ENCODE results near the gene RABGAP1.

Gene RABGAP1

DNA sequence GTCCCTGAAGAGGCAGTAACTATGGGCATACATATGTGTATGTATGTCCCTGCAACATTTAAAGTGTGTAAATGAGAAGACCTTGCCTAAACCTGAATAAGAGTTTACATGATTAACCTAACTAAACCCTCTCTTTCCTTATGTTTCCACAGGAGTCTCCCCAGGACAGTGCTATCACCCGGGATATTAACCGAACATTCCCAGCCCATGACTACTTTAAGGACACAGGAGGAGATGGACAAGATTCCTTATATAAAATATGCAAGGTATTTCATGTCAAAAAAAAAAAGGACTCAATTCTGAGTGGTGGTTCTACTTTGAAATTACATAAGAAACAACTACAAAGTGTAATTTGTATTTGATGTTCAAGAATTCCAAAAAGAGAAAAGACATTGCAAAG lies 124.4 kb downstream of the RABGAP1 start:
- Mint-ChIP-seq H3K9me3 (no peaks in the 10 kb centered on the region), H3K4me3 (no peak overlapping the region), H3K4me1 (peaks cover 13% of the 10 kb centered on the region), H3K27ac (no peak overlapping the region), H3K36me3 (peaks cover 40% of the 10 kb centered on the region)
- DNase-seq (ENCODE audit: low spot score in 2 of 2) (no peak), ATAC-seq (no peak)

DNA sequence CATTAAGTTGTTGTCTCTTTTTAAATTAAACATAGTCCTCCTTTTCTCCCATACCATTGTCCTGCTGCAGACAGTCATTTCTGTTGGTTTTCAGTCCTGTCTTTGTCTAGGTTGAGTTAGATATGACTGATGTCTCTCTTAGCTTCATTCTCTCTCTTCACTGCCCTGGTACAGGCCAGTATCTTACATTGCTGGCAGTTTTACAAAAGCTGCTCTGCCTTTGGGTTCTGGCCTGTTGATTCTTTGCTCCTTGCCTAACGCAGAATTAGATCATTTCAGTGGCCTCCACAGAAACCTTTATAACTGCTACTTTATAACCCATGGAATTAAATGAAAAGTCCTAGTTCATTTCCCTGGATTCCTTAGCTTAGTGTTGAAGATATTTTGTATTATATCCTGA lies 126.3 kb downstream of the RABGAP1 start:
- Mint-ChIP-seq H3K4me1 (peaks cover 23% of the 10 kb centered on the region), H3K9me3 (no peaks in the 10 kb centered on the region), H3K27ac (no peak overlapping the region), H3K36me3 (peaks cover 59% of the 10 kb centered on the region), H3K4me3 (no peak overlapping the region)
- DNase-seq (ENCODE audit: low spot score in 2 of 2) (no peak), ATAC-seq (no peak)

DNA sequence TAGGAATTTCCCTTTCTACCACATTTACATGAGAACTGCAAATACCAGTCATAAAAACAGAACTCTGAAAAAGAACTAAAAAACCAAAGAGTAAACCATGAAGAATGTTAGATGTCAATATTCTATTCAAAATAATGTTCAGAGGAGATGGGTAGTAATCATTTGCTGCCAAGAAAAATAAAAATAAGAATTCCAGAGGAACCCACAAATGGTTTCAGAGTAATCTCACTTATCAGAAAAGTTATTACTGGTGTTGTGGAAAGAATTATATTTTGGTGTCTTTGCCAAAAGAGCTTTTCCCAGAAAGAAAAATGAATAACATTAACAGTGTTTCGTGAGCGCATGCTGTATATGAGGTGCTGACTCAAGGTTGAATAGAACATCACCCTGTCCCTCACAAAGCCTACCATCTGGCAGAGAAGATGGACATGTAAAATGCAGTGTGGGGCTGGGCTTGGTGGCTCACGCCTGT lies 128.2 kb downstream of the RABGAP1 start:
- Mint-ChIP-seq H3K4me1 (peaks cover 19% of the 10 kb centered on the region), H3K27ac (peak overlapping the region; percentile 62), H3K4me3 (peak overlapping the region; percentile 4), H3K9me3 (no peaks in the 10 kb centered on the region), H3K36me3 (peaks cover 68% of the 10 kb centered on the region)
- no peak for DNase-seq (ENCODE audit: low spot score in 2 of 2)
- ATAC-seq: peak; percentile 48

DNA sequence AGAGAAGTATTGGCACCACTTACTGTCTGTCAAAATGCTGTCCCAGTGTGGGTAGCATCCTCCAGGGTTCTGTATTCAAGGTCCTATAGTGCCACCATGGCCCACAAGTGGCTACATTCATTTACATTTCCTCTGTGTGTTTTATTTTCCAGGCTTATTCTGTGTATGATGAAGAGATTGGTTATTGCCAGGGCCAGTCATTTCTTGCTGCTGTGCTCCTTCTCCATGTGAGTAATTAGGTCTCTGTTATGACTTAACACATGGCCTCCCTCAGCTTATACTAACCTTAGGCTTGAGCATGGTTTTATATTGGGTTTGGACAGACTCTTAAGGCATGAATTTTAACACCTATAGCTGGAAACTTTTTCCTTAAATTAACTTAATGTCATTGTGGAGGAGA lies 129.4 kb downstream of the RABGAP1 start:
- Mint-ChIP-seq H3K27ac (peak overlapping the region; percentile 62), H3K4me3 (no peak overlapping the region), H3K4me1 (peaks cover 18% of the 10 kb centered on the region), H3K36me3 (peaks cover 68% of the 10 kb centered on the region), H3K9me3 (no peaks in the 10 kb centered on the region)
- ATAC-seq: peak; percentile 99
- peak in 1 of 2 donors; percentile 50 for DNase-seq (ENCODE audit: low spot score in 2 of 2)

DNA sequence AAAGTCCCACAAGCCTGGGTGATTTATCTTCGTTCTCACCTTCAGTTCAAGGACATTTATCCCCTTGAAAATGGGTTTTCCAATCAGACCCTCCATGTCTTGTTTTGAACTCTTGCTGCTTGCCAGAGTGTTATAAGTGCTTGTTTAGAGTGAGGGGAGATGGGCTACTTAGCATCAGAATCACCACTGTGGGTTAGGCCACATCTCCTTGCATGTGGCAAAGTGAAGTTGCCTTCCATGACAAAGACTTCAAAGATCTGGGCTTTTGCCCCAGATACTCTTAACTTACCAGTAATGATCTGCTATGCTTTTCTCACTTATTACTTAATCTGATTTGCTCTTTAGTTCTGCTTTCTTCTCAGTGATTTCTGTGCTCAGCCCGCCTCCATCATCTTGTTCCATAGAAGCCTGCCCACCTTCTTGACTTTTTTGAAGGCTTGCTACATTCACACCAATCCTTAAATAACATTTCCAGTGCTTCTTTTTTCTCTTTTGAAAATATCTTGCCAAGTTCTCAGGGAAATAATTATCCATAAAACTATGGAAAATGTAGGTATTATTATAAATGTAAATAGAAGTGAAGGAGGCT lies 131.7 kb downstream of the RABGAP1 start:
- peaks cover 55% of the 10 kb centered on the region for H3K36me3 Mint-ChIP-seq
- DNase-seq (ENCODE audit: low spot score in 2 of 2) (no peak), ATAC-seq (no peak)
- H3K4me1 Mint-ChIP-seq: peaks cover 18% of the 10 kb centered on the region
- H3K4me3 Mint-ChIP-seq: no peak overlapping the region
- no peak overlapping the region for H3K27ac Mint-ChIP-seq
- no peaks in the 10 kb centered on the region for H3K9me3 Mint-ChIP-seq

DNA sequence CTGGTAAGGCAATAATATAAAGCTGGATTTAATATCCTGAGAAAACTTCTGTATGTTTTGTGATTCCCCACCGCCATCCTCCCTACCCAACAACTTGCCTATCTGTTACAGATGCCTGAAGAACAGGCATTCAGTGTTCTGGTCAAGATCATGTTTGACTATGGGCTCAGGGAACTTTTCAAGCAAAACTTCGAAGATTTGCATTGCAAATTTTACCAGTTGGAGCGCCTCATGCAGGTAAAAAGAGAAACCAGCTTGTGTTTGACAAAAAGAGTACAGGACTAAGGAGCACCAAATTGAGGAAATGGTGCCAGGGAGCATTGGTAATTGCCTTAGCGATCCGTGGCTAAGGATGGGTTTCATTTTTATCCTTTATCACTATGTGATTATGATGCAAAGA lies 132.6 kb downstream of the RABGAP1 start:
- ATAC-seq (no peak), DNase-seq (ENCODE audit: low spot score in 2 of 2) (no peak)
- Mint-ChIP-seq H3K4me3 (no peak overlapping the region), H3K9me3 (no peaks in the 10 kb centered on the region), H3K4me1 (peaks cover 18% of the 10 kb centered on the region), H3K27ac (no peak overlapping the region), H3K36me3 (peaks cover 59% of the 10 kb centered on the region)

DNA sequence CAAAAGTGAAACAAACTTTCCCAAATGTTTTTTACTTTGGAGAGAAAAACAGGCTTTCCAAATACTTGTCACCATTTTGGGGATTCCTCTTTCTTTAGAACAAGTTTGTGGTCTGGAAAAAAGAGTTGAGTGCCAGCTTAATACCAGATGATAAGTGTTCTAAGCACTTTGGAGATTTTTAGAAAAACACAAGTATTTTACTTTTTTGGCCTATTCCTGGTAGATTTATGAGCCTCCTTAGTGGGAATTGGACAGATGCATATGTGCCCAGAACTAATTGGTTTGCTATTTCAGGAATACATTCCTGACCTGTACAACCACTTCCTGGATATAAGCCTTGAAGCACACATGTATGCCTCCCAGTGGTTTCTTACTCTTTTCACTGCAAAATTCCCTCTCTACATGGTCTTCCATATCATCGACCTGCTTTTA lies 133.2 kb downstream of the RABGAP1 start:
- Mint-ChIP-seq H3K4me3 (no peak overlapping the region), H3K4me1 (peaks cover 18% of the 10 kb centered on the region), H3K9me3 (no peaks in the 10 kb centered on the region), H3K27ac (no peak overlapping the region), H3K36me3 (peaks cover 64% of the 10 kb centered on the region)
- DNase-seq (ENCODE audit: low spot score in 2 of 2): no peak
- no peak for ATAC-seq

DNA sequence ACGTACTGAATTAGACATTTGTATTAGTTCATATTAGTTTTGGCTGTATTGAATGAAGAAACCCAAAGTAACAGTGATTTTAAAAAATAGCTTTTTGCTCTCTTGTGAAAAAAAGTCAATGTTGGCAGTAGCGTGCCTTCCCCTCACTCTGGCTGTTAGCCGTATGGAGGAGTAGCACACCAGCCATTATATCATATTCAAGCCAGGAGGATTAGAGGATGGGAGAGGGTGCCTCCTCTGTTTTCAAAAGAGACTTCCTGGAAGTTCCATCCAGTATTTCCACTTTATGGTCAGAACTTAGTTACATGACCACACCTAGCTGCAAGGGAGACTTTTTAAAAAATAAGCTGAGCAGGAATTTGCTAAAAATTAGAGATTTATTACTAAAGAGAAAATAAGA lies 133.8 kb downstream of the RABGAP1 start:
- Mint-ChIP-seq H3K36me3 (peaks cover 68% of the 10 kb centered on the region), H3K4me3 (no peak overlapping the region), H3K27ac (no peak overlapping the region), H3K4me1 (peaks cover 16% of the 10 kb centered on the region), H3K9me3 (no peaks in the 10 kb centered on the region)
- DNase-seq (ENCODE audit: low spot score in 2 of 2) (no peak), ATAC-seq (no peak)

DNA sequence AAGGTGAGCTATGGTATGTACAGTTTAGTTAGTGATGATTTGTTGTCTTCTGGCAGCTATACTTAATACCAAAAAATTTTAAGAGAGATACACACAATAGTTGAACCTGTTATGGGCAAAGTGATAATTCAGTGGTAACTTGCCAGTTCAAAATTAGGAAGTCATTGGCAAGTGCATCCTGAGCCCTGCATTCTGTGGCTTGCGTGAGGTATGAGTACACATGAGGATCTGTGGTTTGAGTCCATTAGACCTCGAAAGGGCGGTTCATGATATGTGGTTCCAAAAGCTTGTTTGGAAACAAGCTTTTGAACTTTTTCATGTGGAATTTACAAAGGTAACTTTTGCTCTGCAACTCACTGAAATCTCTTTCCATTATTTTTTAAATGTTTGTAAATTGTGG lies 139.6 kb downstream of the RABGAP1 start:
- Mint-ChIP-seq H3K4me1 (no peaks in the 10 kb centered on the region), H3K4me3 (no peak overlapping the region), H3K36me3 (peaks cover 62% of the 10 kb centered on the region), H3K27ac (no peak overlapping the region), H3K9me3 (no peaks in the 10 kb centered on the region)
- ATAC-seq (no peak), DNase-seq (ENCODE audit: low spot score in 2 of 2) (peak in 1 of 2 donors; percentile 17)

DNA sequence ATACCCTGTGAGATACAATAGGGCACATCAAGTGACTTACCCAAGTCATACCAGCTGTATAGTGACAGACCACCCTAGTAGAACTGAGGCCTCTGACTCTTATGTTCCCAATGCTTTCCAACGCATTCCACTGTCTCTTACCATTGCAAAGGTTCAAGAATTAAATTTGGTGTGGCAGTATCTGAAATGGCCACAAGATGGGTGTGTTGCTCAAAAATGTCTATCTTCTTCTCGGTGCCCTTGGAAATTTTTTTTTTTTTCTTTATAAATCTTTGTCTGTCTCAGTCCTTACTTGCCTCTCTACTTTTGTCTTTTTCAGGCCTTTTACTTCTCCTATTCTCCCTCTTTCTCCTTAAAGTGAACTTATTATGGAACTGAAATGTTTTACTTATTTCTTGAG lies 141.0 kb downstream of the RABGAP1 start:
- no peak for DNase-seq (ENCODE audit: low spot score in 2 of 2)
- H3K4me1 Mint-ChIP-seq: no peaks in the 10 kb centered on the region
- no peaks in the 10 kb centered on the region for H3K9me3 Mint-ChIP-seq
- H3K36me3 Mint-ChIP-seq: peaks cover 65% of the 10 kb centered on the region
- no peak for ATAC-seq
- H3K27ac Mint-ChIP-seq: no peak overlapping the region
- no peak overlapping the region for H3K4me3 Mint-ChIP-seq

DNA sequence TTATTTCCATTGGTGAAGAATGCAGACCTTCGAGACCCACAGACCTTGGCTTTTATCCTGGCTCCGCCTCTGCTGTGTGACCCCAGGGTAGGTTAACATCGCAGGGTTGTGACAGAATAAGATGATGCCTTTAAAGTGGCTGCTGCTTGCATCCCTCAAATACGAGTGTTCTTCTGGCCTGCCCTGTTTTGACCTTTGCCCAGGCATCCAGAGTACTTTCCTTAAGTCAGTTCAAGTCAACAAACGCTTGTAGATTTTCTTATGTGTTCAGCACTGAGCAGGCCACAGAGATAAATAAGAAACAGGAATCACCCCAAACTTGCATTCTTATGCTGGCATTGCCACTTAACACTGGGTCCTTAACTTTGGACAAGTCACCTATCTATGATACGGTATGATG lies 142.9 kb downstream of the RABGAP1 start:
- no peaks in the 10 kb centered on the region for H3K4me1 Mint-ChIP-seq
- H3K9me3 Mint-ChIP-seq: no peaks in the 10 kb centered on the region
- no peak overlapping the region for H3K4me3 Mint-ChIP-seq
- H3K27ac Mint-ChIP-seq: no peak overlapping the region
- H3K36me3 Mint-ChIP-seq: peaks cover 48% of the 10 kb centered on the region
- DNase-seq (ENCODE audit: low spot score in 2 of 2): no peak
- no peak for ATAC-seq

DNA sequence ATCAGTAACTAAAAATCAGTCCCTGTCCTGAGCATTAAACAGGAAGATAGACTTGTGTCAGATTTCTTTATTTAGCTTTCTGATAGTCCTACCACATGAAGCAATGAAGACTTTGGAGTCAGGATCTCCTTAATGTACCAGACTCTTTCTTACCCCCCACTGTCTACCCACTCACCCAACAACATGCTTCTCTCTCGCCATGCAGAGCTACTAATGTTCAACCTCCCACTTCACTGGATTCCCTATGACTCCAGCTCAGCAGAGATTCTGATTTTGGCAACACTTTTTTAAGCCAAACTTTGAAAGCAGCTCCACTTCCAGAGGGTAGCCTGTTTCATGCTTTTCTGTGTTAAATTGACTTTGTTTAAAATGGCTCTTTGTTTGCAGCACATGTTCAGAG lies 143.4 kb downstream of the RABGAP1 start:
- Mint-ChIP-seq H3K36me3 (peaks cover 42% of the 10 kb centered on the region), H3K27ac (no peak overlapping the region), H3K4me1 (no peaks in the 10 kb centered on the region), H3K9me3 (no peaks in the 10 kb centered on the region), H3K4me3 (no peak overlapping the region)
- DNase-seq (ENCODE audit: low spot score in 2 of 2): no peak
- no peak for ATAC-seq

DNA sequence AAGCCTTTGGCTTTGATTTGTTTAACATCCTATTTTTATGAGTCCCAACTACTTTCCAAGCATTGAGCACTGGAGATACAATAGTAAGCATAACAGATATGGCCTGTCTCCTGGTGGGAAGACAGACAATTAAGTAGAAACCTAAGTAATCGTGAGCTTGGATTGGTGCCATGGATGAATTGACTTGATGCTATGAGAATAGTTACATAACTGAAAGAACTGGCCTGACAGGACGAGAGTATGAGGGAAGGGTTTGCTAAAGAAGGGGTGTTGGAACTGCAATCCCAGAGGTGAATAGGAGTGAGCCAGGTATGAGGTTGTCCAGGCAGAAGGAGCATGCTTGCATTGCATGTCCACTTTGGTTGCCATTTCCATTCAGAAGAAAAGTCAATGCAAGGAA lies 145.1 kb downstream of the RABGAP1 start:
- DNase-seq (ENCODE audit: low spot score in 2 of 2) (peak in 1 of 2 donors; percentile 2), ATAC-seq (no peak)
- no peaks in the 10 kb centered on the region for H3K4me1 Mint-ChIP-seq
- H3K4me3 Mint-ChIP-seq: no peak overlapping the region
- H3K36me3 Mint-ChIP-seq: peaks cover 34% of the 10 kb centered on the region
- no peaks in the 10 kb centered on the region for H3K9me3 Mint-ChIP-seq
- no peak overlapping the region for H3K27ac Mint-ChIP-seq

DNA sequence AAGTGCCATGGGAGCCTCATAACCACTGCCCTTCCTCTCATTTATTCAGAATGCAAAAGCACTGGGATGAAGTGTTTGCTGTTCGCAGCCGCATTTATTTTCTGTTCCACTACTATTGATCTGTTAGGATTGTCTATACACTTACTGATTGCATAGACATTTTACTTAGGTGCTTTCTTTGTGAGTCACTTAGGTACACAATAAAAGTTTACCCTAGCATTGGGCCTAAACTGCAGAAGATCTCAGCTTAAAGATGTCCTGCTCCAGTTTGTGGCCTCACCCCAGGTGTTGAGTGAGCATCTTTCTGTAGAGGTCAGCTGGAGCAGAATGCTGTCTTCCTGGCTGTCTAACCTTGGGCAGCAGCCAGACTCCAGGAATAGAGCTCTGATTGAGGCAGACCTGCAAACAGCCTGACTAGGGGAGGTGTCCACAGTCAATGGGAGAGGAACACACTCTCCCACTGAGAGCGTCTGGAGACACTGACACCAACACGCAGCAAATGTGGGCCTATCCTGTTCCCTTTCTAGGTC lies 146.6 kb downstream of the RABGAP1 start:
- H3K4me3 Mint-ChIP-seq: no peak overlapping the region

DNA sequence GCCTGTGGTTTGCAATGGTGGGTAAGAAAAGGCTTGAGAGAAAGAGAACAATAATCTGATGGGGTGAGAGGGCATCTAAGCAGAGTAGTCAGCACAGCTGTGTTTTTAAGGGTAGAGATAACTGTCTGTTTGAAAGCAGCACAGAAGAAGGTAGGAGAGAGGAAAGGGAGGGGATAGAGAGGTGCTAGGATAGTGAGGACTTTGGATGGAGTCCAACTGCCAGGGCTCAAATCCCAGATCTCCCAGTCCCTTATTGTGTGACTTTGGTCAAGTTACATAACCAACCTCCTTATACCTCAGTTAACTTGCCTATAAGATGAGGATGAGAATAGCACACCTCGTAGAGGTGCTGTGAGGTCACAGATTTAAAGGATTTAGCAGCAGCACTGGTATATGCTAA lies 148.2 kb downstream of the RABGAP1 start:
- peaks cover 51% of the 10 kb centered on the region for H3K36me3 Mint-ChIP-seq
- H3K27ac Mint-ChIP-seq: peak overlapping the region; percentile 6
- H3K4me3 Mint-ChIP-seq: no peak overlapping the region
- no peaks in the 10 kb centered on the region for H3K4me1 Mint-ChIP-seq
- H3K9me3 Mint-ChIP-seq: no peaks in the 10 kb centered on the region
- ATAC-seq (no peak), DNase-seq (ENCODE audit: low spot score in 2 of 2) (peak in 1 of 2 donors; percentile 7)

More for the DNA sequence above, 146.6 kb downstream of the RABGAP1 start:
- Mint-ChIP-seq H3K9me3 (no peaks in the 10 kb centered on the region), H3K36me3 (peaks cover 36% of the 10 kb centered on the region), H3K4me1 (no peaks in the 10 kb centered on the region), H3K27ac (no peak overlapping the region)
- DNase-seq (ENCODE audit: low spot score in 2 of 2) (peak in 1 of 2 donors; percentile 26), ATAC-seq (no peak)

DNA sequence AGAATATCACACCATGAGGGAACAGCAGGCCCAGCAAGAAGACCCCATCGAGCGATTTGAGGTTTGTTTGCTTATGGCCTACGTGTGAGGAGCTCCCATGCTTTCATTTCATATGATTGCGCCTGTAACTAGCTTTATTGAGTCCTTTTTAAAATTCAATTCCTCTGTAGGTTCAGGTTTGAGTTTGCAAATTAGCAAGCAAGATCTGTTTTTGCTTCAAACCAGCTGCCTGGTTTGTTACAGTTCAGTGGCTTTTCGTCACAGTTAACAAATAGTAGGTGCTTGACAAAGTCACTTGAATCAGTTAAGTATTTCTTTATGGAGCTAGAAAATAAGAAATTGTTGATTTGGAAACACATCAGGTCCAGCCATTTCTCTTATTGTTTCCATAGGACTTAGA lies 149.0 kb downstream of the RABGAP1 start:
- Mint-ChIP-seq H3K36me3 (peaks cover 53% of the 10 kb centered on the region), H3K9me3 (no peaks in the 10 kb centered on the region), H3K27ac (no peak overlapping the region), H3K4me1 (no peaks in the 10 kb centered on the region), H3K4me3 (no peak overlapping the region)
- DNase-seq (ENCODE audit: low spot score in 2 of 2) (no peak), ATAC-seq (no peak)
